Liver (tissue), 9 donors: ENCODE results near the gene SRSF6. TPM values are rescaled to one million over a fixed set of nuclear protein-coding genes. Genes with fewer than 3 reads are reported as not detected.

Experiments
- DNase-seq: peaks from one replicate; pipeline ENCODE4 v3.0.0-alpha.2; 2017; ENCODE audit warnings: low spot score
- H3K27ac ChIP-seq, 2 donors: one replicate each; pipeline ENCODE4 v1.7.0; 2013; ENCODE audit warnings: inconsistent platforms in 2 of 2, low read length in 2 of 2, control low read depth in 1 of 2, low read depth in 1 of 2, mild to moderate bottlenecking in 1 of 2
- H3K27me3 ChIP-seq, 4 donors: one replicate each; pipeline versions ENCODE4 v1.6.1 to v1.7.0; 2013; ENCODE audit warnings: low read length in 3 of 4, inconsistent platforms in 1 of 4, mild to moderate bottlenecking in 1 of 4, moderate library complexity in 1 of 4; ENCODE audit not compliant: control insufficient read depth in 4 of 4, insufficient read depth in 4 of 4
- H3K36me3 ChIP-seq, 4 donors: one replicate each; pipeline versions ENCODE4 v1.6.1 to v1.7.0; 2013; ENCODE audit warnings: low read length in 3 of 4, mild to moderate bottlenecking in 3 of 4, low read depth in 1 of 4, moderate library complexity in 1 of 4; ENCODE audit not compliant: control insufficient read depth in 4 of 4, insufficient read depth in 3 of 4
- H3K4me1 ChIP-seq, 4 donors: one replicate each; pipeline versions ENCODE4 v1.6.1 to v1.7.0; 2013; ENCODE audit warnings: low read length in 3 of 4, mild to moderate bottlenecking in 3 of 4, moderate library complexity in 1 of 4; ENCODE audit not compliant: control insufficient read depth in 4 of 4, insufficient read depth in 4 of 4
- H3K4me3 ChIP-seq, 3 donors: one replicate each; pipeline versions ENCODE4 v1.6.1 to v1.7.0; 2013; ENCODE audit warnings: low read length in 3 of 3, control low read depth in 1 of 3, low read depth in 1 of 3, mild to moderate bottlenecking in 1 of 3
- H3K9ac ChIP-seq, 2 donors: one replicate each; pipeline ENCODE4 v1.7.0; 2013; ENCODE audit warnings: low read length in 2 of 2, mild to moderate bottlenecking in 2 of 2, moderate library complexity in 2 of 2, control low read depth in 1 of 2, low read depth in 1 of 2
- H3K9me3 ChIP-seq, 4 donors: one replicate each; pipeline versions ENCODE4 v1.6.1 to v1.7.0; 2013; ENCODE audit warnings: low read length in 3 of 4; ENCODE audit not compliant: control insufficient read depth in 4 of 4
- ATF3 ChIP-seq: IDR thresholded peaks from 2 replicates; pipeline ENCODE4 v1.6.1; 2016; ENCODE audit warnings: antibody characterized with exemption
- EGR1 ChIP-seq, 2 donors: IDR thresholded peaks; 2 replicates each; pipeline ENCODE4 v1.6.1; 2016 to 2018; ENCODE audit warnings: antibody characterized with exemption in 2 of 2, low read depth in 2 of 2
- FOXA1 ChIP-seq: IDR thresholded peaks from 2 replicates; pipeline ENCODE4 v1.6.1; 2016; ENCODE audit warnings: antibody characterized with exemption
- FOXA2 ChIP-seq: IDR thresholded peaks from 2 replicates; pipeline ENCODE4 v1.6.1; 2016; ENCODE audit warnings: antibody characterized with exemption
- GABPA ChIP-seq, 2 donors: IDR thresholded peaks in 1 of 2; conservative IDR thresholded peaks in 1 of 2; 2 replicates each; pipeline ENCODE4 v1.6.1; 2016; ENCODE audit warnings: antibody characterized with exemption in 2 of 2, mild to moderate bottlenecking in 1 of 2, moderate library complexity in 1 of 2
- HNF4A ChIP-seq, 2 donors: conservative IDR thresholded peaks; 2 replicates each; pipeline ENCODE4 v1.6.1; 2016; ENCODE audit warnings: antibody characterized with exemption in 2 of 2, mild to moderate bottlenecking in 2 of 2
- HNF4G ChIP-seq: IDR thresholded peaks from 2 replicates; pipeline ENCODE4 v1.6.1; 2016; ENCODE audit warnings: antibody characterized with exemption
- JUND ChIP-seq, 2 donors: IDR thresholded peaks; 2 replicates each; pipeline ENCODE4 v1.6.1; 2016; ENCODE audit warnings: antibody characterized with exemption in 2 of 2
- MAX ChIP-seq: IDR thresholded peaks from 2 replicates; pipeline ENCODE4 v1.6.1; 2016; ENCODE audit warnings: antibody characterized with exemption
- NR2F2 ChIP-seq: IDR thresholded peaks from 2 replicates; pipeline ENCODE4 v1.6.1; 2016; ENCODE audit warnings: antibody characterized with exemption
- RAD21 ChIP-seq, 2 donors: IDR thresholded peaks; 2 replicates each; pipeline ENCODE4 v1.6.1; 2016; ENCODE audit warnings: antibody characterized with exemption in 2 of 2, mild to moderate bottlenecking in 2 of 2
- RXRA ChIP-seq, 2 donors: IDR thresholded peaks; 2 replicates each; pipeline ENCODE4 v1.6.1; 2017 to 2018; ENCODE audit warnings: antibody characterized with exemption in 2 of 2, mild to moderate bottlenecking in 1 of 2
- SP1 ChIP-seq: IDR thresholded peaks from 2 replicates; pipeline ENCODE4 v1.6.1; 2018; ENCODE audit warnings: antibody characterized with exemption, mild to moderate bottlenecking
- TAF1 ChIP-seq: conservative IDR thresholded peaks from 2 replicates; pipeline ENCODE4 v1.6.1; 2016; ENCODE audit warnings: antibody characterized with exemption, mild to moderate bottlenecking
- YY1 ChIP-seq: IDR thresholded peaks from 2 replicates; pipeline ENCODE4 v1.6.1; 2016; ENCODE audit warnings: antibody characterized with exemption, mild to moderate bottlenecking
- WGBS: extraction: QIAGEN DNeasy Blood & Tissue Kit; methylation state at CpG from one replicate; pipeline ENCODE4 v1.1.7; 2013; 5-methylcytosine and 5-hydroxymethylcytosine counted together
- polyA plus RNA-seq, 2 donors: library from polyadenylated mRNA; stranded (reverse) in 1 of 2; unstranded in 1 of 2; fragments of 200-250 nt in 1 of 2; fragments of >200 nt in 1 of 2; fragmentation: Nextera tagmentation in 1 of 2; extraction: Ambion mirVana in 1 of 2; gene quantifications; one replicate each; pipeline versions ENCODE4 v1.2.1 to v1.2.3, GENCODE V29; 2013 to 2015
- total RNA-seq, 2 donors: library from RNA; depleted of rRNA; stranded (reverse); fragments of >200 nt; gene quantifications; one replicate each; pipeline ENCODE4 v1.2.3, GENCODE V29; 2014
- TF ChIP-seq, protein P1 (sequence below): fragments of 150-350 bp; IDR thresholded peaks from 2 replicates; pipeline ENCODE4 v1.5.1; 2017; ENCODE audit warnings: improper control_type of control experiment, low read depth, low read length; ENCODE audit not compliant: missing input control
- TF ChIP-seq, protein P2 (sequence below): IDR thresholded peaks from 2 replicates; pipeline ENCODE4 v1.6.1; 2016; ENCODE audit warnings: antibody characterized with exemption, mild to moderate bottlenecking
- TF ChIP-seq, protein P3 (sequence below): IDR thresholded peaks from 2 replicates; pipeline ENCODE4 v1.6.1; 2016; ENCODE audit warnings: antibody characterized with exemption
- donor health status: healthy.
- donor health status: healthy.
- donor health status: healthy.
- donor health status: healthy.
- donor health status: healthy.

The SRSF6 gene
- total and polyA plus RNA-seq, 4 donors = 33.8 to 47.5 (median 41.1) TPM

DNA sequence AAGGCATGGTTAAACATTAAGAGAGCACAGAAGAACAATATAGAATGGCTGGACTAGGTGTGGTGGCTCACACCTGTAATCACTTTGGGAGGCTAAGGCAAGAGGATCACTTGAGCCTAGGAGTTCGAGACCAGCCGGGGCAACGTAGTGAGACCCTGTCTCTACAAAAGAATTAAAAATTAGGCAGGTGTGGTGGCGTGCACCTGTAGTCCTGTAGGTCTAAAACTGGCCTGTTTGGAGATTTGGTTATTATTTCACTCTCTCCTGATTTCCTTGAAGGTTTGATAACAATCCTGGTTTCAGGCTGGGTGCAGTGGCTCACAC lies 15.6 kb downstream of the SRSF6 start:
- Histone ChIP-seq H3K27ac (no peak overlapping the region), H3K27me3 (no peaks in the 10 kb centered on the region), H3K4me3 (no peak overlapping the region), H3K36me3 (peaks cover 0 to 5% (median 4%) of the 10 kb centered on the region in 4 donors), H3K4me1 (peaks cover 0 to 10% (median 5%) of the 10 kb centered on the region in 4 donors), H3K9me3 (no peaks in the 10 kb centered on the region), H3K9ac (no peak overlapping the region)
- WGBS = over 99% methylated on average over 4 of the region's 4 CpGs
- TF ChIP-seq HNF4A (conservative IDR thresholded peaks at IDR 0.05) = no peak
- no peak for TF ChIP-seq TAF1
- TF ChIP-seq, protein P1, sequence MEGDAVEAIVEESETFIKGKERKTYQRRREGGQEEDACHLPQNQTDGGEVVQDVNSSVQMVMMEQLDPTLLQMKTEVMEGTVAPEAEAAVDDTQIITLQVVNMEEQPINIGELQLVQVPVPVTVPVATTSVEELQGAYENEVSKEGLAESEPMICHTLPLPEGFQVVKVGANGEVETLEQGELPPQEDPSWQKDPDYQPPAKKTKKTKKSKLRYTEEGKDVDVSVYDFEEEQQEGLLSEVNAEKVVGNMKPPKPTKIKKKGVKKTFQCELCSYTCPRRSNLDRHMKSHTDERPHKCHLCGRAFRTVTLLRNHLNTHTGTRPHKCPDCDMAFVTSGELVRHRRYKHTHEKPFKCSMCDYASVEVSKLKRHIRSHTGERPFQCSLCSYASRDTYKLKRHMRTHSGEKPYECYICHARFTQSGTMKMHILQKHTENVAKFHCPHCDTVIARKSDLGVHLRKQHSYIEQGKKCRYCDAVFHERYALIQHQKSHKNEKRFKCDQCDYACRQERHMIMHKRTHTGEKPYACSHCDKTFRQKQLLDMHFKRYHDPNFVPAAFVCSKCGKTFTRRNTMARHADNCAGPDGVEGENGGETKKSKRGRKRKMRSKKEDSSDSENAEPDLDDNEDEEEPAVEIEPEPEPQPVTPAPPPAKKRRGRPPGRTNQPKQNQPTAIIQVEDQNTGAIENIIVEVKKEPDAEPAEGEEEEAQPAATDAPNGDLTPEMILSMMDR = no peak
- no peak for TF ChIP-seq RAD21 (IDR thresholded peaks at IDR 0.05)
- TF ChIP-seq JUND (IDR thresholded peaks at IDR 0.05) = no peak
- TF ChIP-seq FOXA1 = no peak
- TF ChIP-seq RXRA (IDR thresholded peaks at IDR 0.05) = no peak
- no peak for TF ChIP-seq FOXA2
- TF ChIP-seq GABPA (IDR thresholded peaks at IDR 0.05 in 1 of 2, conservative IDR thresholded peaks at IDR 0.05 in 1 of 2) = no peak
- no peak for TF ChIP-seq SP1
- TF ChIP-seq NR2F2 = no peak
- no peak for TF ChIP-seq YY1
- TF ChIP-seq ATF3 = no peak
- no peak for TF ChIP-seq MAX
- no peak for TF ChIP-seq EGR1 (IDR thresholded peaks at IDR 0.05; ENCODE audit: low read depth in 2 of 2)
- TF ChIP-seq, protein P2, sequence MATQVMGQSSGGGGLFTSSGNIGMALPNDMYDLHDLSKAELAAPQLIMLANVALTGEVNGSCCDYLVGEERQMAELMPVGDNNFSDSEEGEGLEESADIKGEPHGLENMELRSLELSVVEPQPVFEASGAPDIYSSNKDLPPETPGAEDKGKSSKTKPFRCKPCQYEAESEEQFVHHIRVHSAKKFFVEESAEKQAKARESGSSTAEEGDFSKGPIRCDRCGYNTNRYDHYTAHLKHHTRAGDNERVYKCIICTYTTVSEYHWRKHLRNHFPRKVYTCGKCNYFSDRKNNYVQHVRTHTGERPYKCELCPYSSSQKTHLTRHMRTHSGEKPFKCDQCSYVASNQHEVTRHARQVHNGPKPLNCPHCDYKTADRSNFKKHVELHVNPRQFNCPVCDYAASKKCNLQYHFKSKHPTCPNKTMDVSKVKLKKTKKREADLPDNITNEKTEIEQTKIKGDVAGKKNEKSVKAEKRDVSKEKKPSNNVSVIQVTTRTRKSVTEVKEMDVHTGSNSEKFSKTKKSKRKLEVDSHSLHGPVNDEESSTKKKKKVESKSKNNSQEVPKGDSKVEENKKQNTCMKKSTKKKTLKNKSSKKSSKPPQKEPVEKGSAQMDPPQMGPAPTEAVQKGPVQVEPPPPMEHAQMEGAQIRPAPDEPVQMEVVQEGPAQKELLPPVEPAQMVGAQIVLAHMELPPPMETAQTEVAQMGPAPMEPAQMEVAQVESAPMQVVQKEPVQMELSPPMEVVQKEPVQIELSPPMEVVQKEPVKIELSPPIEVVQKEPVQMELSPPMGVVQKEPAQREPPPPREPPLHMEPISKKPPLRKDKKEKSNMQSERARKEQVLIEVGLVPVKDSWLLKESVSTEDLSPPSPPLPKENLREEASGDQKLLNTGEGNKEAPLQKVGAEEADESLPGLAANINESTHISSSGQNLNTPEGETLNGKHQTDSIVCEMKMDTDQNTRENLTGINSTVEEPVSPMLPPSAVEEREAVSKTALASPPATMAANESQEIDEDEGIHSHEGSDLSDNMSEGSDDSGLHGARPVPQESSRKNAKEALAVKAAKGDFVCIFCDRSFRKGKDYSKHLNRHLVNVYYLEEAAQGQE = no peak
- TF ChIP-seq HNF4G = no peak
- TF ChIP-seq, protein P3, sequence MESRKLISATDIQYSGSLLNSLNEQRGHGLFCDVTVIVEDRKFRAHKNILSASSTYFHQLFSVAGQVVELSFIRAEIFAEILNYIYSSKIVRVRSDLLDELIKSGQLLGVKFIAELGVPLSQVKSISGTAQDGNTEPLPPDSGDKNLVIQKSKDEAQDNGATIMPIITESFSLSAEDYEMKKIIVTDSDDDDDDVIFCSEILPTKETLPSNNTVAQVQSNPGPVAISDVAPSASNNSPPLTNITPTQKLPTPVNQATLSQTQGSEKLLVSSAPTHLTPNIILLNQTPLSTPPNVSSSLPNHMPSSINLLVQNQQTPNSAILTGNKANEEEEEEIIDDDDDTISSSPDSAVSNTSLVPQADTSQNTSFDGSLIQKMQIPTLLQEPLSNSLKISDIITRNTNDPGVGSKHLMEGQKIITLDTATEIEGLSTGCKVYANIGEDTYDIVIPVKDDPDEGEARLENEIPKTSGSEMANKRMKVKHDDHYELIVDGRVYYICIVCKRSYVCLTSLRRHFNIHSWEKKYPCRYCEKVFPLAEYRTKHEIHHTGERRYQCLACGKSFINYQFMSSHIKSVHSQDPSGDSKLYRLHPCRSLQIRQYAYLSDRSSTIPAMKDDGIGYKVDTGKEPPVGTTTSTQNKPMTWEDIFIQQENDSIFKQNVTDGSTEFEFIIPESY = no peak
- DNase-seq = no peak

- Histone ChIP-seq H3K9me3 (no peaks in the 10 kb centered on the region), H3K4me3 (no peak overlapping the region), H3K36me3 (no peaks in the 10 kb centered on the region), H3K27ac (no peak overlapping the region), H3K27me3 (no peaks in the 10 kb centered on the region), H3K4me1 (peaks cover 0 to 10% (median 5%) of the 10 kb centered on the region in 4 donors), H3K9ac (no peak overlapping the region)
- 49% methylated on average over 3 of the region's 3 CpGs for WGBS
- no peak for DNase-seq
- TF ChIP-seq HNF4A (conservative IDR thresholded peaks at IDR 0.05) (no peak), FOXA1 (no peak), EGR1 (IDR thresholded peaks at IDR 0.05; ENCODE audit: low read depth in 2 of 2) (no peak), MAX (no peak), SP1 (no peak), HNF4G (no peak), TAF1 (no peak), FOXA2 (no peak), GABPA (IDR thresholded peaks at IDR 0.05 in 1 of 2, conservative IDR thresholded peaks at IDR 0.05 in 1 of 2) (no peak), YY1 (no peak), RXRA (IDR thresholded peaks at IDR 0.05) (no peak), NR2F2 (no peak), RAD21 (IDR thresholded peaks at IDR 0.05) (no peak), JUND (IDR thresholded peaks at IDR 0.05) (no peak)
- TF ChIP-seq, protein P1 = no peak
- TF ChIP-seq, protein P3 = no peak
Observed at GRCh38 chr20:43477193-43477592, 19.5 kb downstream of the SRSF6 start.
